Smooth muscle cell (in vitro differentiated cells): Measurements from ENCODE around the gene DCTD. TPM values are rescaled to one million over a fixed set of nuclear protein-coding genes. Genes with fewer than 3 reads are reported as not detected.
A peak's percentile ranks its signal among the peaks of the same experiment; 100 is the strongest.

Experiments
- DNase-seq: peaks from one replicate; lab custom pipeline; 2025; ENCODE audit not compliant: unreplicated experiment; lab: John Stamatoyannopoulos, UW
- H2AFZ ChIP-seq: fragments of 200-600 bp; sonication (generic); 2 replicates; pipeline ENCODE4 v1.6.0; 2016; ENCODE audit warnings: antibody characterized with exemption, low read depth, mild to moderate bottlenecking
- H3F3A ChIP-seq: fragments of 200-600 bp; sonication (generic); 2 replicates; pipeline ENCODE4 v1.6.0; 2017; ENCODE audit warnings: antibody characterized with exemption, low read depth
- H3K27ac ChIP-seq: fragments of 200-600 bp; sonication (generic); 2 replicates; pipeline ENCODE4 v1.5.1; 2016; ENCODE audit warnings: low read depth, mild to moderate bottlenecking
- H3K27me3 ChIP-seq: fragments of 200-600 bp; sonication (generic); 2 replicates; pipeline ENCODE4 v1.6.1; 2016; ENCODE audit warnings: low read depth, mild to moderate bottlenecking
- H3K36me3 ChIP-seq: fragments of 200-600 bp; sonication (generic); 2 replicates; pipeline ENCODE4 v1.5.1; 2016; ENCODE audit warnings: low read depth
- H3K4me1 ChIP-seq: fragments of 200-600 bp; sonication (generic); 2 replicates; pipeline ENCODE4 v1.5.1; 2016; ENCODE audit warnings: low read depth
- H3K4me2 ChIP-seq: fragments of 200-600 bp; sonication (generic); 2 replicates; pipeline ENCODE4 v1.6.0; 2016; ENCODE audit warnings: mild to moderate bottlenecking
- H3K4me3 ChIP-seq: fragments of 200-600 bp; sonication (generic); 2 replicates; pipeline ENCODE4 v1.5.1; 2016; ENCODE audit warnings: mild to moderate bottlenecking
- H3K79me2 ChIP-seq: fragments of 200-600 bp; sonication (generic); 2 replicates; pipeline ENCODE4 v1.6.0; 2016; ENCODE audit warnings: low read depth, mild to moderate bottlenecking
- H3K9ac ChIP-seq: fragments of 200-600 bp; sonication (generic); 2 replicates; pipeline ENCODE4 v1.6.0; 2016; ENCODE audit warnings: low read depth
- H3K9me3 ChIP-seq: fragments of 200-600 bp; sonication (generic); replicated peaks from 2 replicates; pipeline ENCODE4 v1.5.1; 2016; ENCODE audit warnings: low read depth
- H4K20me1 ChIP-seq: fragments of 200-600 bp; sonication (generic); 2 replicates; pipeline ENCODE4 v1.6.0; 2016; ENCODE audit warnings: low read depth
- WGBS: methylation state at CpG from one replicate; pipeline ENCODE4 v1.1.7; 2016; ENCODE audit warnings: low lambda C conversion rate; 5-methylcytosine and 5-hydroxymethylcytosine counted together
- polyA plus RNA-seq: library from polyadenylated mRNA; unstranded; fragments of >200 nt; fragmentation: Nextera tagmentation; extraction: Ambion mirVana; gene quantifications from 2 replicates; pipeline ENCODE4 v1.2.1, GENCODE V29; 2016
- total RNA-seq: library from RNA; depleted of rRNA; stranded (reverse); fragments of >200 nt; gene quantifications from 2 replicates; pipeline ENCODE4 v1.2.3, GENCODE V29; 2014
- TF ChIP-seq, protein P1 (sequence below): fragments of 200-600 bp; sonication (generic); IDR thresholded peaks from 2 replicates; pipeline ENCODE4 v1.5.1; 2017; ENCODE audit warnings: borderline replicate concordance, mild to moderate bottlenecking, antibody characterized with exemption; ENCODE audit not compliant: insufficient read depth, poor library complexity, severe bottlenecking

The DCTD gene
- total RNA-seq (62.5 and 85.3 TPM in 2 replicates), polyA plus RNA-seq (69.2 and 84.4 TPM in 2 replicates)

GRCh38 chr4:182917182-182918043 lies at the start of gene DCTD:
TSS of gene DCTD (minus strand) at chr4:182917386. CDS start at chr4:182915568, 1,818 bp downstream.
- peak within 1 kb of the TSS; percentile 88 for H3K9ac ChIP-seq
- peak within 1 kb of the TSS; percentile 81 for H3K4me3 ChIP-seq
- H3K4me1 ChIP-seq = peaks cover 29% of the 10 kb centered on the region
- no peaks in the 10 kb centered on the region for H3K9me3 ChIP-seq
- H3K27me3 ChIP-seq = no peaks in the 10 kb centered on the region
- TF ChIP-seq, protein P1, sequence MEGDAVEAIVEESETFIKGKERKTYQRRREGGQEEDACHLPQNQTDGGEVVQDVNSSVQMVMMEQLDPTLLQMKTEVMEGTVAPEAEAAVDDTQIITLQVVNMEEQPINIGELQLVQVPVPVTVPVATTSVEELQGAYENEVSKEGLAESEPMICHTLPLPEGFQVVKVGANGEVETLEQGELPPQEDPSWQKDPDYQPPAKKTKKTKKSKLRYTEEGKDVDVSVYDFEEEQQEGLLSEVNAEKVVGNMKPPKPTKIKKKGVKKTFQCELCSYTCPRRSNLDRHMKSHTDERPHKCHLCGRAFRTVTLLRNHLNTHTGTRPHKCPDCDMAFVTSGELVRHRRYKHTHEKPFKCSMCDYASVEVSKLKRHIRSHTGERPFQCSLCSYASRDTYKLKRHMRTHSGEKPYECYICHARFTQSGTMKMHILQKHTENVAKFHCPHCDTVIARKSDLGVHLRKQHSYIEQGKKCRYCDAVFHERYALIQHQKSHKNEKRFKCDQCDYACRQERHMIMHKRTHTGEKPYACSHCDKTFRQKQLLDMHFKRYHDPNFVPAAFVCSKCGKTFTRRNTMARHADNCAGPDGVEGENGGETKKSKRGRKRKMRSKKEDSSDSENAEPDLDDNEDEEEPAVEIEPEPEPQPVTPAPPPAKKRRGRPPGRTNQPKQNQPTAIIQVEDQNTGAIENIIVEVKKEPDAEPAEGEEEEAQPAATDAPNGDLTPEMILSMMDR = no peak
- no peaks in the 10 kb centered on the region for H3K79me2 ChIP-seq
- H2AFZ ChIP-seq = peak within 1 kb of the TSS; percentile 96
- H3F3A ChIP-seq = peaks cover 19% of the 10 kb centered on the region
- 2% methylated on average over 44 of the region's 106 CpGs for WGBS
- peak; percentile 64 for DNase-seq
- H3K4me2 ChIP-seq = peak within 1 kb of the TSS; percentile 95
- no peaks in the 10 kb centered on the region for H3K36me3 ChIP-seq
- peaks cover 3% of the 10 kb centered on the region for H4K20me1 ChIP-seq
- peak within 1 kb of the TSS; percentile 93 for H3K27ac ChIP-seq

DNA sequence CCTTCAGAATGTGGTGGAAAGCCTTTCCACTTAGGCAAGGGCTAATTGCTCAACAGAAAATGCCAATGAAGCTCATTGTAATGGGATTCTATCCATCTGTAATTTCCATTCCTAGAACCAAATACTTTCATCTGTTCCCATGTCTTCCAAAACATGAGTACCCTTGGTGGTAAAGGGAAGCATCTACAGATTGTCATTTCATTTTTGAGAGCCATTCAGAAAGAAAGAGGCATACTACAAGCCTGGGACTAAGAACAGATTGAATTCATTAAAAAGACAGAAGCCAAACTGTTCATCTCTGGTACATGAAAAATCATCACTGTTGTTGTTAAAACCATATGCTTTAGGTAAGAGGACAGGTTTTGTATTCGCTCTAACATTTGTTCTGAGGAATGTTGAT lies 43.6 kb upstream of the DCTD start:
- Histone ChIP-seq H3K4me1 (no peaks in the 10 kb centered on the region), H2AFZ (no peak overlapping the region), H3K4me2 (no peak overlapping the region), H3K27me3 (no peaks in the 10 kb centered on the region), H4K20me1 (no peaks in the 10 kb centered on the region), H3K4me3 (no peak overlapping the region), H3K27ac (no peak overlapping the region), H3K79me2 (no peaks in the 10 kb centered on the region), H3K36me3 (no peaks in the 10 kb centered on the region), H3K9ac (no peak overlapping the region), H3F3A (no peaks in the 10 kb centered on the region), H3K9me3 (no peaks in the 10 kb centered on the region)
- TF ChIP-seq, protein P1 = no peak
- DNase-seq = no peak
- WGBS = 95% methylated on average over 1 of the region's 1 CpG

- H3K4me1 ChIP-seq = no peaks in the 10 kb centered on the region
- H3K27ac ChIP-seq = no peak overlapping the region
- no peaks in the 10 kb centered on the region for H3K36me3 ChIP-seq
- TF ChIP-seq, protein P1 = no peak
- H3K4me2 ChIP-seq = no peak overlapping the region
- H4K20me1 ChIP-seq = no peaks in the 10 kb centered on the region
- WGBS = 100% methylated on average over 3 of the region's 9 CpGs
- H2AFZ ChIP-seq = no peak overlapping the region
- H3K27me3 ChIP-seq = no peaks in the 10 kb centered on the region
- no peaks in the 10 kb centered on the region for H3F3A ChIP-seq
- no peak overlapping the region for H3K9ac ChIP-seq
- no peak for DNase-seq
- no peaks in the 10 kb centered on the region for H3K9me3 ChIP-seq
- H3K79me2 ChIP-seq = no peaks in the 10 kb centered on the region
- H3K4me3 ChIP-seq = no peak overlapping the region
These were observed 43.0 kb upstream of the DCTD start for GRCh38 chr4:182960228-182960627.
